H1 (cell line): ENCODE measurements around the gene OLFML2A. TPM values are rescaled to one million over a fixed set of nuclear protein-coding genes. Genes with fewer than 3 reads are reported as not detected.
"Not testable (repeated sequence)": the region's sequence is repeated elsewhere in the genome, so short reads cannot be mapped to it uniquely, and the experiment has no call there.

Experiments used
- CTCF ChIA-PET: fragments of 300-600 bp; sonication (Branson Sonifier 250); formaldehyde crosslinking; loops from one replicate; lab custom pipeline; 2021; ENCODE audit not compliant: partially characterized antibody; lab: Charles Lee
- POLR2A ChIA-PET: fragments of 300-600 bp; sonication (Branson Sonifier 250); formaldehyde crosslinking; loops from one replicate; lab custom pipeline; 2021; ENCODE audit warnings: inconsistent platforms; ENCODE audit not compliant: partially characterized antibody; lab: Charles Lee
- DNase-seq, 2 experiments: peaks; one replicate each; pipeline versions ENCODE4 v3.0.0 to v3.0.0-alpha.2; 2010 to 2022; ENCODE audit warnings: low spot score in 2 of 2, low read depth in 1 of 2, mixed read lengths in 1 of 2
- FAIRE-seq: peaks from 2 replicates; lab custom pipeline; 2011; peaks lifted over from hg19 to GRCh38; lab: Jason Lieb, UNC
- H2AFZ ChIP-seq: 2 replicates; pipeline ENCODE4 v1.8.1; 2012; ENCODE audit warnings: low read length, inconsistent platforms
- H2AK5ac ChIP-seq: 2 replicates; pipeline ENCODE4 v1.6.1; 2013; ENCODE audit warnings: low read depth, low read length
- H2BK120ac ChIP-seq: replicated peaks from 2 replicates; pipeline ENCODE3; 2013; ENCODE audit warnings: low read depth, low read length, inconsistent platforms
- H2BK12ac ChIP-seq: 2 replicates; pipeline ENCODE4 v1.6.1; 2013; ENCODE audit warnings: low read depth, low read length
- H2BK15ac ChIP-seq: 2 replicates; pipeline ENCODE4 v1.6.1; 2013; ENCODE audit warnings: low read length
- H2BK20ac ChIP-seq: 2 replicates; pipeline ENCODE4 v1.6.1; 2013; ENCODE audit warnings: low read length
- H2BK5ac ChIP-seq: 2 replicates; pipeline ENCODE4 v1.6.1; 2013; ENCODE audit warnings: low read depth, low read length
- H3K14ac ChIP-seq: 2 replicates; pipeline ENCODE4 v1.6.1; 2013; ENCODE audit warnings: inconsistent platforms; ENCODE audit not compliant: insufficient read length
- H3K18ac ChIP-seq: 2 replicates; pipeline ENCODE4 v1.6.1; 2013; ENCODE audit warnings: low read length; ENCODE audit errors: extremely low read depth
- H3K23ac ChIP-seq: 2 replicates; pipeline ENCODE4 v1.6.1; 2013; ENCODE audit warnings: inconsistent platforms; ENCODE audit not compliant: insufficient read length
- H3K23me2 ChIP-seq: 2 replicates; pipeline ENCODE4 v1.6.1; 2013; ENCODE audit warnings: low read depth, low read length
- H3K27ac ChIP-seq: 2 replicates; pipeline ENCODE4 v1.6.1; 2011; ENCODE audit warnings: low read depth, low read length, inconsistent platforms
- H3K27me3 ChIP-seq, 4 experiments: replicated peaks in 1 of 4; 1 replicate in 1 of 4; 2 replicates in 3 of 4; pipeline versions ENCODE4 v1.6.1 to v1.8.1; 2011 to 2013; ENCODE audit warnings: low read length in 3 of 4, mild to moderate bottlenecking in 3 of 4, inconsistent platforms in 2 of 4, mixed read lengths in 2 of 4, moderate library complexity in 1 of 4; ENCODE audit not compliant: control insufficient read depth in 3 of 4, insufficient read depth in 3 of 4; ENCODE audit errors: extremely low read depth in 1 of 4
- H3K36me3 ChIP-seq, 4 experiments: 2 replicates each; pipeline versions ENCODE4 v1.6.1 to v1.8.1; 2011 to 2013; ENCODE audit warnings: mild to moderate bottlenecking in 4 of 4, low read length in 3 of 4, moderate library complexity in 2 of 4, control low read depth in 1 of 4, inconsistent platforms in 1 of 4; ENCODE audit not compliant: insufficient read depth in 4 of 4, control insufficient read depth in 2 of 4
- H3K4ac ChIP-seq: replicated peaks from 2 replicates; pipeline ENCODE3; 2013; ENCODE audit warnings: low read length, low read depth, mixed read lengths, inconsistent platforms; ENCODE audit not compliant: insufficient read length
- H3K4me1 ChIP-seq, 4 experiments: replicated peaks in 1 of 4; 1 replicate in 1 of 4; 2 replicates in 3 of 4; pipeline versions ENCODE4 v1.6.1 to v1.8.1; 2011 to 2013; ENCODE audit warnings: low read length in 3 of 4, inconsistent platforms in 2 of 4, mixed read lengths in 1 of 4; ENCODE audit not compliant: insufficient read depth in 4 of 4, control insufficient read depth in 3 of 4
- H3K4me2 ChIP-seq, 2 experiments: 2 replicates each; pipeline versions ENCODE4 v1.6.1 to v1.8.1; 2011 to 2013; ENCODE audit warnings: low read depth in 2 of 2, low read length in 2 of 2, control low read depth in 1 of 2, inconsistent platforms in 1 of 2, mild to moderate bottlenecking in 1 of 2; ENCODE audit not compliant: insufficient read depth in 1 of 2
- H3K4me3 ChIP-seq, 4 experiments: fragments of 200-600, 300-600 bp in 1 of 4; sonication (generic), shearing (Covaris generic), sonication (Bioruptor Twin) in 1 of 4; 2 replicates each; pipeline versions ENCODE4 v1.5.1 to v1.8.1; 2011 to 2016; ENCODE audit warnings: low read length in 4 of 4, low read depth in 3 of 4, control low read depth in 2 of 4, inconsistent platforms in 2 of 4, mild to moderate bottlenecking in 2 of 4, mixed read lengths in 1 of 4, moderate library complexity in 1 of 4; ENCODE audit not compliant: insufficient read depth in 2 of 4; ENCODE audit errors: extremely low read depth in 1 of 4
- H3K56ac ChIP-seq: replicated peaks from 2 replicates; pipeline ENCODE3; 2013; ENCODE audit warnings: low read depth, mild to moderate bottlenecking, mixed read lengths, low read length, inconsistent platforms; ENCODE audit not compliant: insufficient read length
- H3K79me1 ChIP-seq: 2 replicates; pipeline ENCODE4 v1.6.1; 2013; ENCODE audit warnings: low read depth, low read length, control low read depth
- H3K79me2 ChIP-seq, 2 experiments: 2 replicates each; pipeline versions ENCODE4 v1.6.1 to v1.8.1; 2012 to 2013; ENCODE audit warnings: low read length in 2 of 2, mild to moderate bottlenecking in 2 of 2, inconsistent platforms in 1 of 2; ENCODE audit not compliant: insufficient read depth in 2 of 2, control insufficient read depth in 1 of 2
- H3K9ac ChIP-seq, 4 experiments: replicated peaks in 1 of 4; 1 replicate in 1 of 4; 2 replicates in 3 of 4; pipeline versions ENCODE4 v1.6.1 to v1.8.1; 2011 to 2013; ENCODE audit warnings: low read depth in 3 of 4, low read length in 3 of 4, control low read depth in 2 of 4, mild to moderate bottlenecking in 2 of 4, moderate library complexity in 2 of 4, inconsistent platforms in 1 of 4; ENCODE audit errors: extremely low read depth in 1 of 4
- H3K9me3 ChIP-seq, 2 experiments: 2 replicates each; pipeline versions ENCODE4 v1.6.1 to v1.8.1; 2012 to 2013; ENCODE audit warnings: mild to moderate bottlenecking in 2 of 2, moderate library complexity in 2 of 2, control low read depth in 1 of 2, inconsistent platforms in 1 of 2, low read depth in 1 of 2, low read length in 1 of 2, mixed read lengths in 1 of 2; ENCODE audit not compliant: insufficient read depth in 2 of 2
- H4K20me1 ChIP-seq, 2 experiments: replicated peaks in 1 of 2; 2 replicates each; pipeline versions ENCODE3 to v1.8.1; 2011 to 2013; ENCODE audit warnings: inconsistent platforms in 2 of 2, low read length in 2 of 2, mild to moderate bottlenecking in 1 of 2; ENCODE audit not compliant: insufficient read depth in 2 of 2, control insufficient read depth in 1 of 2
- H4K5ac ChIP-seq: 2 replicates; pipeline ENCODE4 v1.6.1; 2013; ENCODE audit warnings: low read length, low read depth, mixed read lengths, inconsistent platforms; ENCODE audit not compliant: insufficient read length
- H4K8ac ChIP-seq: 2 replicates; pipeline ENCODE4 v1.8.0; 2013; ENCODE audit warnings: mild to moderate bottlenecking, moderate library complexity, low read length, inconsistent platforms; ENCODE audit not compliant: insufficient read depth; ENCODE audit errors: extremely low read depth
- H4K91ac ChIP-seq: replicated peaks from 2 replicates; pipeline ENCODE3; 2013; ENCODE audit warnings: low read length, mixed read lengths, inconsistent platforms; ENCODE audit not compliant: insufficient read length
- WGBS, 2 experiments: shearing (Covaris generic) in 1 of 2; methylation state at CpG; one replicate each; pipeline versions ENCODE4 v1.1.6 to v1.1.7; 2013 to 2015; ENCODE audit warnings: low lambda C conversion rate in 2 of 2, mixed read lengths in 2 of 2, inconsistent platforms in 1 of 2, low coverage in 1 of 2, missing lambda C conversion rate in 1 of 2; ENCODE audit not compliant: insufficient replicate concordance in 2 of 2, insufficient coverage in 1 of 2, insufficient read length in 1 of 2; ENCODE audit errors: extremely low coverage in 1 of 2, missing lambda C conversion rate in 1 of 2; 5-methylcytosine and 5-hydroxymethylcytosine counted together
- polyA plus RNA-seq, 7 experiments: library from polyadenylated mRNA; depleted of rRNA in 3 of 7; stranded (reverse) in 5 of 7; unstranded in 2 of 7; fragments of >200 nt in 5 of 7; fragments of 200-250 nt in 2 of 7; gene quantifications; 1 replicate in 5 of 7; 2 replicates in 1 of 7; 4 replicates in 1 of 7; pipeline versions ENCODE4 v1.2.1 to v1.2.3, GENCODE V29; 2011 to 2013; ENCODE audit warnings: missing spikeins in 2 of 7, mixed read lengths in 2 of 7
- total RNA-seq: library from RNA; stranded (reverse); fragmentation: NEBNext Ultra II Directional; extraction: Animal tissue kit (Norgen Biotek cat#: 25700); gene quantifications from 2 replicates; pipeline ENCODE4 v1.2.1, GENCODE V29; 2021

OLFML2A gene
- total and polyA plus RNA-seq, 2 of the 8 experiments (the other 6 are each of a cell fraction or from before 2014, with no cell fraction given): 7.8 to 11.5 TPM

GRCh38 chr9:124846467-124846866, 69.5 kb downstream of the OLFML2A start:
- FAIRE-seq, H3K9ac ChIP-seq, H3K79me2 ChIP-seq, H3K23ac ChIP-seq, H4K20me1 ChIP-seq, H4K5ac ChIP-seq, H2BK15ac ChIP-seq, H3K4me3 ChIP-seq, H2BK120ac ChIP-seq, H2BK5ac ChIP-seq, H3K14ac ChIP-seq, H4K8ac ChIP-seq, H3K27me3 ChIP-seq, H4K91ac ChIP-seq, DNase-seq, H2BK20ac ChIP-seq, H2BK12ac ChIP-seq, H3K56ac ChIP-seq, H3K23me2 ChIP-seq, H3K18ac ChIP-seq, H2AK5ac ChIP-seq, H3K9me3 ChIP-seq, H3K4me2 ChIP-seq, H3K4ac ChIP-seq, H2AFZ ChIP-seq, H3K36me3 ChIP-seq, H3K4me1 ChIP-seq, H3K79me1 ChIP-seq, H3K27ac ChIP-seq: not testable (repeated sequence)
- POLR2A ChIA-PET: interaction anchor here (0.7 to 2.4 kb wide), 5 partner anchors 10 to 422 kb away, joined by 3 to 11 read pairs (median 3); partner anchors contain the start of genes ARPC5L and RPL35
- CTCF ChIA-PET: interaction anchor here (0.6 to 65.2 kb wide), 4 partner anchors 3 to 1447 kb away, joined by 3 to 1529 read pairs (median 1414); partner anchors contain the start of genes ARPC5L, NR6A1, OLFML2A and RPL35
- 96% methylated on average over 9 of the region's 9 CpGs; no CpG with 5 or more reads in 1 of the 2 experiments for WGBS, 2 experiments
